RWPE2 (cell line): ENCODE measurements around the gene ST14.

Source experiments
- ATAC-seq: fragments of 200-7000 bp; cut with Tn5 transposase; 3 replicates; pipeline ENCODE4 v1.9.1; 2021; ENCODE audit warnings: low read depth
- DNase-seq: peaks from one replicate; pipeline ENCODE4 v3.0.0-alpha.2; 2020; ENCODE audit warnings: low spot score
- H3K27ac ChIP-seq: fragments of 450-650 bp; 2 replicates; pipeline ENCODE4 v1.5.1; 2017; ENCODE audit warnings: mild to moderate bottlenecking; ENCODE audit not compliant: poor library complexity, severe bottlenecking
- H3K27me3 ChIP-seq: fragments of 250-450 bp; sonication (Bioruptor Pico); 2 replicates; pipeline ENCODE4 v1.5.1; 2021; ENCODE audit warnings: mild to moderate bottlenecking, moderate library complexity; ENCODE audit not compliant: insufficient read depth, poor library complexity, severe bottlenecking
- H3K36me3 ChIP-seq: fragments of 250-450 bp; sonication (Bioruptor Pico); 2 replicates; pipeline ENCODE4 v1.5.1; 2020; ENCODE audit warnings: low read depth, mild to moderate bottlenecking, moderate library complexity
- H3K4me1 ChIP-seq: fragments of 250-450 bp; sonication (Bioruptor Pico); 2 replicates; pipeline ENCODE4 v1.5.1; 2021; ENCODE audit warnings: mild to moderate bottlenecking, moderate library complexity; ENCODE audit not compliant: insufficient read depth, poor library complexity, severe bottlenecking
- H3K4me3 ChIP-seq: fragments of 250-450 bp; sonication (Bioruptor Pico); 2 replicates; pipeline ENCODE4 v1.5.1; 2021; ENCODE audit warnings: mild to moderate bottlenecking, moderate library complexity; ENCODE audit not compliant: severe bottlenecking
- H3K9me3 ChIP-seq: fragments of 250-450 bp; sonication (Bioruptor Pico); 2 replicates; pipeline ENCODE4 v1.5.1; 2021; ENCODE audit warnings: mild to moderate bottlenecking, moderate library complexity; ENCODE audit not compliant: severe bottlenecking
- TF ChIP-seq, protein P1 (sequence below): fragments of 450-650 bp; IDR thresholded peaks from one replicate; pipeline ENCODE4 v1.5.1; 2017; ENCODE audit warnings: mild to moderate bottlenecking, moderate library complexity; ENCODE audit not compliant: poor library complexity, severe bottlenecking

Gene ST14

DNA sequence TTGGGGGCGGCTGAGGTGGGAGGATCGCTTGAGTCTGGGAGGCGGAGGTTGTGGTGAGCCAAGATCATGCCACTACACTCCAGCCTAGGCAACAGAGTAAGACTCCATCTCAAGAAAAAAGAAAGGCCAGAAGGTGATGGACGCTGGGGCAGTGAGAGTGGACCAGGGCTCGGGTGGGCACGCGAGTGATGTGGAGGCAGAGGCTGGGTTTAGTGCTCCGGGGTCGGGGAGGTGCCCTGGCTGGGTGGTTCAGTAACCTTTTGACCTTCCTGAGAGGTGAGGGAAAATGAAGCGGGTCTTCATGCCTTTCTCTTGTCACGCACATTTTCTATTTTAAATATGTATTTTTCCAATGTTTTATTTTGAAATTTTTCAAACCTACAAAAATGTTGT, 45.1 kb downstream of the ST14 start:
- ATAC-seq = no peak
- H3K36me3 ChIP-seq = peaks cover 22% of the 10 kb centered on the region
- H3K4me1 ChIP-seq = no peaks in the 10 kb centered on the region
- H3K4me3 ChIP-seq = no peak overlapping the region
- no peaks in the 10 kb centered on the region for H3K9me3 ChIP-seq
- no peaks in the 10 kb centered on the region for H3K27me3 ChIP-seq
- TF ChIP-seq, protein P1, sequence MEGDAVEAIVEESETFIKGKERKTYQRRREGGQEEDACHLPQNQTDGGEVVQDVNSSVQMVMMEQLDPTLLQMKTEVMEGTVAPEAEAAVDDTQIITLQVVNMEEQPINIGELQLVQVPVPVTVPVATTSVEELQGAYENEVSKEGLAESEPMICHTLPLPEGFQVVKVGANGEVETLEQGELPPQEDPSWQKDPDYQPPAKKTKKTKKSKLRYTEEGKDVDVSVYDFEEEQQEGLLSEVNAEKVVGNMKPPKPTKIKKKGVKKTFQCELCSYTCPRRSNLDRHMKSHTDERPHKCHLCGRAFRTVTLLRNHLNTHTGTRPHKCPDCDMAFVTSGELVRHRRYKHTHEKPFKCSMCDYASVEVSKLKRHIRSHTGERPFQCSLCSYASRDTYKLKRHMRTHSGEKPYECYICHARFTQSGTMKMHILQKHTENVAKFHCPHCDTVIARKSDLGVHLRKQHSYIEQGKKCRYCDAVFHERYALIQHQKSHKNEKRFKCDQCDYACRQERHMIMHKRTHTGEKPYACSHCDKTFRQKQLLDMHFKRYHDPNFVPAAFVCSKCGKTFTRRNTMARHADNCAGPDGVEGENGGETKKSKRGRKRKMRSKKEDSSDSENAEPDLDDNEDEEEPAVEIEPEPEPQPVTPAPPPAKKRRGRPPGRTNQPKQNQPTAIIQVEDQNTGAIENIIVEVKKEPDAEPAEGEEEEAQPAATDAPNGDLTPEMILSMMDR = no peak
- H3K27ac ChIP-seq = no peak overlapping the region
- peak; percentile 36 for DNase-seq

DNA sequence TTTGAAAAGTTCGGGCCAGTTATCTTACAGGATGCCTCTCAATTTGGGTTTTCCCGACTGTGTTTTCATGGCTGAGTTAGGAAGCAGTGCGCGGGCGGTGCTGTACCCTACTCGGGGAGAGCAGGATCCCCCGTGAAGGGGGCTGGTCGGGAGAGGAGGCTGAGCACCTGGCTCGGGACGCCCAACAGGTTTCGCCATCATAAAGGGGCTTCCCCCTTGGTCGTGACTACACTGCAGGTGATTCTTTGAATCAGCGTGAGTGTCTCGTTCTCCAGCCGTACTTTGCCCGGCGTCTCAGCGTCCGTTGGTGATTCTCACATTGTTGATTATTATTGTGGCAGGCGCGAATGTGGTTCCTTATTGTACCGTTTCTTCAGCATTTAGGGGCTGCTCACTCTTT, 46.6 kb downstream of the ST14 start:
- no peaks in the 10 kb centered on the region for H3K9me3 ChIP-seq
- TF ChIP-seq, protein P1 = no peak
- H3K4me1 ChIP-seq = no peaks in the 10 kb centered on the region
- no peak overlapping the region for H3K27ac ChIP-seq
- ATAC-seq (no peak), DNase-seq (peak; percentile 31)
- peaks cover 14% of the 10 kb centered on the region for H3K36me3 ChIP-seq
- no peaks in the 10 kb centered on the region for H3K27me3 ChIP-seq
- no peak overlapping the region for H3K4me3 ChIP-seq

DNA sequence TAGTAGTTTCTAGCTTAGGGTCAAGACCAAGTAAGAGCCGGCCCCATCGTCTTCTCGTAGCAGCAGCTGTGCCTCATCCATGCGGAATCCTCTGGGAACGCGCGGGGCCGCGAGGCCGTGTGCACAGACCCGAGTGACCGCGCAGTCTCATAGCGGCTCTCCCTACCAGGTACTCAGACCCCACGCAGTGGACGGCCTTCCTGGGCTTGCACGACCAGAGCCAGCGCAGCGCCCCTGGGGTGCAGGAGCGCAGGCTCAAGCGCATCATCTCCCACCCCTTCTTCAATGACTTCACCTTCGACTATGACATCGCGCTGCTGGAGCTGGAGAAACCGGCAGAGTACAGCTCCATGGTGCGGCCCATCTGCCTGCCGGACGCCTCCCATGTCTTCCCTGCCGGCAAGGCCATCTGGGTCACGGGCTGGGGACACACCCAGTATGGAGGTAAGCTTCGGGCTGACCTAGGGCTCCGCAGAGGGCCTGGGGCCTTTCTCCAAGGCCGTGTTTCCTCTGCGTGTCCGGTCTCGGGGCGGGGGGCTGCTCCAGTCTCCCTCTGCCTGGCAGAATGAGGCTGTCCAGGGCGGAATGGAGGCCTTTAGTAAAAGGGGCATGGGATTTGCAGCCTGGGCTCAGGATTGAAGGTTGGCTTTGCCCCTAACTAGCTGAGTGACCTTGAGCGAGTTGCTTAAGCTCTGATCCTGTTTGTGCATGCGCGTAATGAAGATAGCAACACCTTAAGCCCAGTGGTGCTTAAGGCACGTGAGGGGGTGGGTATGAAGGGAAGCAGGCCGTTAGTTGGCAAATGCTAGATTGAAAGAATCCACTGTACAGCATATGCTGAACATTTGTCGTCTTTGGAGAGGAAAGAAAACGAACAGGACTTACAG, 48.9 kb downstream of the ST14 start:
- Histone ChIP-seq H3K27me3 (no peaks in the 10 kb centered on the region), H3K27ac (no peak overlapping the region), H3K4me3 (no peak overlapping the region), H3K36me3 (peaks cover 11% of the 10 kb centered on the region; the same call in 1 of the 2 replicates), H3K4me1 (no peaks in the 10 kb centered on the region), H3K9me3 (no peaks in the 10 kb centered on the region)
- ATAC-seq (no peak), DNase-seq (no peak)
- TF ChIP-seq, protein P1 = no peak

DNA sequence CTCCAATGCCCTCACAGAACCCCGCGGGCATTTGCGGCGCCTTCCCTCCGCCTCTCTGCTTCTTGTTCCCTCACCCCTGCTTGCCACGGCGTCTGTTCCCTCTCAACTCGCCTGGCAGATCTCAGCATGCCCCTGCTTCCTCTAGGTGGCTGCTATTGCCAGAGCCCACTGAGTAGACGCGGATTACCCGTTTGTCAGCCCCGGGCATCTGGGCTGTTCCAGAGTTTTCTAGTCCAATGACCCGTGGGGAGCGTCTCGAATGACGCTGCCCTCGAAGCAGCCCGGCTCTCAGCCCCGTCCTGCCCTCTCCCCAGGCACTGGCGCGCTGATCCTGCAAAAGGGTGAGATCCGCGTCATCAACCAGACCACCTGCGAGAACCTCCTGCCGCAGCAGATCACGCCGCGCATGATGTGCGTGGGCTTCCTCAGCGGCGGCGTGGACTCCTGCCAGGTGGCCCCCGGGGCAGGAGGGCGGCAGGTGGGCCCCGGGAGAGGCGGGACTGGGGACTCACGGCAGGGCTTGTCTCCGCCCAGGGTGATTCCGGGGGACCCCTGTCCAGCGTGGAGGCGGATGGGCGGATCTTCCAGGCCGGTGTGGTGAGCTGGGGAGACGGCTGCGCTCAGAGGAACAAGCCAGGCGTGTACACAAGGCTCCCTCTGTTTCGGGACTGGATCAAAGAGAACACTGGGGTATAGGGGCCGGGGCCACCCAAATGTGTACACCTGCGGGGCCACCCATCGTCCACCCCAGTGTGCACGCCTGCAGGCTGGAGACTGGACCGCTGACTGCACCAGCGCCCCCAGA, 49.7 kb downstream of the ST14 start:
- no peaks in the 10 kb centered on the region for H3K9me3 ChIP-seq
- TF ChIP-seq, protein P1 = no peak
- no peaks in the 10 kb centered on the region for H3K27me3 ChIP-seq
- no peak overlapping the region for H3K27ac ChIP-seq
- ATAC-seq = no peak
- no peak overlapping the region for H3K4me3 ChIP-seq
- peak; percentile 51 for DNase-seq
- H3K4me1 ChIP-seq = no peaks in the 10 kb centered on the region
- peaks cover 7% of the 10 kb centered on the region; the same call in 1 of the 2 replicates for H3K36me3 ChIP-seq
